A673 (cell line): ENCODE measurements around the gene CREM. TPM values are rescaled to one million over a fixed set of nuclear protein-coding genes. Genes with fewer than 3 reads are reported as not detected.

Experiments used
- BruUV-seq: library from RNA; stranded (reverse); fragments of 400-500 nt; replicated peaks from 2 replicates; lab custom pipeline; 2021; lab: Mats Ljungman, UMichigan
- CTCF ChIA-PET: fragments of 300-600 bp; sonication (Branson Sonifier 250); formaldehyde crosslinking; loops from one replicate; lab custom pipeline; 2022; ENCODE audit warnings: antibody characterized with exemption; lab: Charles Lee
- POLR2A ChIA-PET: fragments of 300-600 bp; sonication (Branson Sonifier 250); formaldehyde crosslinking; loops from one replicate; lab custom pipeline; 2022; ENCODE audit warnings: antibody characterized with exemption; ENCODE audit not compliant: low non-redundant PET; lab: Charles Lee
- DNase-seq: peaks from one replicate; pipeline ENCODE4 v3.0.0-alpha.2; 2015; ENCODE audit warnings: low spot score
- H3K27ac ChIP-seq: fragments of 200-600 bp; sonication (generic); 2 replicates; pipeline ENCODE4 v1.5.1; 2016; ENCODE audit warnings: mixed run types, low read depth, mild to moderate bottlenecking, mixed read lengths, antibody characterized with exemption, low read length; ENCODE audit not compliant: poor library complexity, severe bottlenecking
- H3K27me3 ChIP-seq: fragments of 200-600 bp; sonication (generic); replicated peaks from 2 replicates; pipeline ENCODE4 v1.6.1; 2017; ENCODE audit warnings: mixed run types, low read depth, mild to moderate bottlenecking, mixed read lengths, antibody characterized with exemption, low read length; ENCODE audit not compliant: insufficient read depth, poor library complexity
- H3K36me3 ChIP-seq: fragments of 200-600 bp; sonication (generic); 2 replicates; pipeline ENCODE4 v1.6.1; 2016; ENCODE audit warnings: mixed run types, mild to moderate bottlenecking, mixed read lengths, antibody characterized with exemption, low read length; ENCODE audit not compliant: insufficient read depth, poor library complexity, severe bottlenecking
- H3K4me1 ChIP-seq: fragments of 200-600 bp; sonication (generic); 2 replicates; pipeline ENCODE4 v1.6.1; 2017; ENCODE audit warnings: mixed run types, mild to moderate bottlenecking, mixed read lengths, antibody characterized with exemption, low read length; ENCODE audit not compliant: insufficient read depth, poor library complexity, severe bottlenecking
- H3K4me3 ChIP-seq: fragments of 200-600 bp; sonication (generic); 2 replicates; pipeline ENCODE4 v1.5.1; 2016; ENCODE audit warnings: low read depth, mixed run types, mild to moderate bottlenecking, mixed read lengths, low read length; ENCODE audit not compliant: poor library complexity, severe bottlenecking
- H3K9me3 ChIP-seq: fragments of 200-600 bp; sonication (generic); 2 replicates; pipeline ENCODE4 v1.6.1; 2016; ENCODE audit warnings: mixed run types, low read depth, mild to moderate bottlenecking, mixed read lengths, antibody characterized with exemption, low read length; ENCODE audit not compliant: poor library complexity, severe bottlenecking
- CTCF ChIP-seq: fragments of 300-800, 200-600 bp; sonication (generic); conservative IDR thresholded peaks from 2 replicates; pipeline ENCODE4 v1.5.1; 2017; ENCODE audit warnings: low read depth, mild to moderate bottlenecking, antibody characterized with exemption, low read length, moderate library complexity, mixed read lengths
- EZH2 ChIP-seq: fragments of 200-600 bp; sonication (generic); IDR thresholded peaks from 2 replicates; pipeline ENCODE4 v1.6.1; 2017; ENCODE audit warnings: borderline replicate concordance, low read depth, mild to moderate bottlenecking, mixed read lengths, antibody characterized with exemption, low read length; ENCODE audit not compliant: poor library complexity, severe bottlenecking
- intact Hi-C: fragments of 100-400 bp; cut with micrococcal nuclease; formaldehyde crosslinking; loops from one replicate; pipeline ENCODE4 v1.10.0; 2022; ENCODE audit not compliant: unreplicated experiment
- total RNA-seq: library from RNA; stranded (reverse); gene quantifications from 2 replicates; pipeline ENCODE4 v1.2.3, GENCODE V29; 2021

The CREM gene
- total RNA-seq, 1 experiment from 2014 or later: 66.3 TPM

GRCh38 chr10:35231646-35232045 lies 105.0 kb downstream of the CREM start:
- TF ChIP-seq EZH2: no peak
- TF ChIP-seq CTCF: no peak
- Histone ChIP-seq H3K36me3 (no peaks in the 10 kb centered on the region), H3K27me3 (no peaks in the 10 kb centered on the region), H3K9me3 (no peaks in the 10 kb centered on the region), H3K4me3 (no peak overlapping the region), H3K4me1 (peaks cover 7% of the 10 kb centered on the region), H3K27ac (no peak overlapping the region)
- no peak for DNase-seq
- POLR2A ChIA-PET: no interaction called here
- intact Hi-C loops: loop anchor here (10.0 kb wide), 3 partner anchors 333 to 1543 kb away; partner anchors contain the start of gene GJD4
- no TSS peak for BruUV-seq
- CTCF ChIA-PET: no interaction called here

- no peak overlapping the region for H3K4me3 ChIP-seq
- no peaks in the 10 kb centered on the region for H3K36me3 ChIP-seq
- no peak for TF ChIP-seq CTCF
- TF ChIP-seq EZH2: no peak
- peak; percentile 32 for DNase-seq
- intact Hi-C loops: loop anchor here (10.0 kb wide), 3 partner anchors 332 to 1542 kb away; partner anchors contain the start of gene GJD4
- BruUV-seq: no TSS peak
- ChIA-PET CTCF (no interaction called here), POLR2A (no interaction called here)
- H3K27ac ChIP-seq: no peak overlapping the region
- peaks cover 14% of the 10 kb centered on the region for H3K4me1 ChIP-seq
- H3K27me3 ChIP-seq: no peaks in the 10 kb centered on the region
- no peaks in the 10 kb centered on the region for H3K9me3 ChIP-seq
Observed at GRCh38 chr10:35232527-35232926, 105.9 kb downstream of the CREM start.

- Histone ChIP-seq H3K4me1 (peaks cover 16% of the 10 kb centered on the region), H3K4me3 (no peak overlapping the region), H3K27me3 (no peaks in the 10 kb centered on the region), H3K27ac (no peak overlapping the region), H3K9me3 (no peaks in the 10 kb centered on the region), H3K36me3 (no peaks in the 10 kb centered on the region)
- TF ChIP-seq EZH2 (no peak), CTCF (no peak)
- ChIA-PET POLR2A (no interaction called here), CTCF (no interaction called here)
- BruUV-seq: no TSS peak
- intact Hi-C loops: loop anchor here (10.0 kb wide), 3 partner anchors 331 to 1541 kb away; partner anchors contain the start of gene GJD4
- DNase-seq: no peak
Observed at GRCh38 chr10:35234073-35234472, 107.4 kb downstream of the CREM start.
